ENCODE measurements around the gene SLC30A7.

DNA sequence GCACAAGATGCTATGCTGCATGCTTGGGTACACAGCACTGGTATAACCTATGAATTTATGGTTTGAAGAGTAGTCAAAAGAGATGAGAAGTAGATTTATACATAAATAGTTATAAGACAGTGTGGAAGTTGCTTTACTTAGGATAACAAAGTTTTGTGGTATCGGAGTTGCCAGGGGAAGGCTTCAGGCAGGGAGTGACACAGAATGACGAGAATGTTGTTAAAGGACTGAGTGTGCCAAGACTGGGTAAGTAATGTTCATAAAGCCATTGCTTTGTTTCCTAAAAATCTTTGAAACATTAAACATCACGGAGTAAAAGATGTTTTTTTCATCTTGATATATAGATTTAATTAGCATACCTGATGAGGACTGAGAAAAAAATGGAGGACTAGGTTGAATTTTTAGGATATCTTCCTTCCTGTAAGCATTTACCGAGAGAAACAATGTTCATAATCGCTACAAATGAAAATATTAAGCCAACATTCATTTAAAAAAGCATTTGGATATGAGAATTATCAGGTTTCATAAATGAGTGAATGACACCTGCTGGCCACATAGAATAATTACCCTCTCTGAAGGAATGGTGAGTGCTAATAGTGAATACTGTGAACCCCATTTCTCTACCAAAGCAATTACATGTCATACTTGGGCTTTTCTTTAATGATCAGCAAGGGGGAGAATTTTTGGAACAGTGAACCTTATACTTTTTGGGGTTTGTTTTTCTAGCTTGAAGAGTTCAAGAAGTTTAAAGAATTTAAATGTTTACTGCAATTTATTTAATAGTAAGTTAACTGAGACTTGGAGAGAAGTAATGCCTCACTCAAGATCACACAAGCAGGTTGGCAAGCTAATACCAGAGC lies 29.6 kb upstream of the SLC30A7 start:
- TF ChIP-seq CTCF (conservative IDR thresholded peaks at IDR 0.05 in 1 of 2, IDR thresholded peaks at IDR 0.05 in 1 of 2; ENCODE audit: extremely low read depth in 1 of 2, insufficient read depth in 1 of 2, low read depth in 1 of 2, low read length in 2 of 2) (peak; percentile 49 to 65), EZH2 (IDR thresholded peaks at IDR 0.05; ENCODE audit: borderline replicate concordance, low read length) (no peak)

All from mammary epithelial cell (primary cell).